Right ventricle myocardium inferior (tissue), 1 donor: ENCODE data around the gene FGF12. TPM values are rescaled to one million over a fixed set of nuclear protein-coding genes. Genes with fewer than 3 reads are reported as not detected.
"Not testable (repeated sequence)": the region's sequence is repeated elsewhere in the genome, so short reads cannot be mapped to it uniquely, and the experiment has no call there.

Source experiments
- ATAC-seq: fragments of 200-7000 bp; cut with Tn5 transposase; one replicate; pipeline ENCODE4 v1.9.1; 2020; ENCODE audit warnings: mild to moderate bottlenecking, moderate library complexity
- DNase-seq: peaks from one replicate; pipeline ENCODE4 v3.0.0; 2021; ENCODE audit errors: missing footprints
- intact Hi-C: fragments of 100-400 bp; cut with DNase I; formaldehyde crosslinking; loops from one replicate; pipeline ENCODE4 v1.11.0; 2022
- long read RNA-seq: library from polyadenylated mRNA; unstranded; transcript quantifications from one replicate; pipeline ENCODE4 v2.0.0, GENCODE V29; 2021
- total RNA-seq: library from RNA; stranded (reverse); fragmentation: NEBNext Ultra II Directional; extraction: Animal tissue kit (Norgen Biotek cat#: 25700); gene quantifications from one replicate; pipeline ENCODE4 v1.2.1, GENCODE V29; 2021
- donor health status: DM: no; HTN: yes; CAD: no; lungs with severe emphysema.

Gene FGF12
- total RNA-seq: 340 TPM
- long read RNA-seq, partial matches to known transcripts: 52 of 61 reads
- long read RNA-seq, other reads (novel, unspliced or antisense): 9 of 61 reads

DNA sequence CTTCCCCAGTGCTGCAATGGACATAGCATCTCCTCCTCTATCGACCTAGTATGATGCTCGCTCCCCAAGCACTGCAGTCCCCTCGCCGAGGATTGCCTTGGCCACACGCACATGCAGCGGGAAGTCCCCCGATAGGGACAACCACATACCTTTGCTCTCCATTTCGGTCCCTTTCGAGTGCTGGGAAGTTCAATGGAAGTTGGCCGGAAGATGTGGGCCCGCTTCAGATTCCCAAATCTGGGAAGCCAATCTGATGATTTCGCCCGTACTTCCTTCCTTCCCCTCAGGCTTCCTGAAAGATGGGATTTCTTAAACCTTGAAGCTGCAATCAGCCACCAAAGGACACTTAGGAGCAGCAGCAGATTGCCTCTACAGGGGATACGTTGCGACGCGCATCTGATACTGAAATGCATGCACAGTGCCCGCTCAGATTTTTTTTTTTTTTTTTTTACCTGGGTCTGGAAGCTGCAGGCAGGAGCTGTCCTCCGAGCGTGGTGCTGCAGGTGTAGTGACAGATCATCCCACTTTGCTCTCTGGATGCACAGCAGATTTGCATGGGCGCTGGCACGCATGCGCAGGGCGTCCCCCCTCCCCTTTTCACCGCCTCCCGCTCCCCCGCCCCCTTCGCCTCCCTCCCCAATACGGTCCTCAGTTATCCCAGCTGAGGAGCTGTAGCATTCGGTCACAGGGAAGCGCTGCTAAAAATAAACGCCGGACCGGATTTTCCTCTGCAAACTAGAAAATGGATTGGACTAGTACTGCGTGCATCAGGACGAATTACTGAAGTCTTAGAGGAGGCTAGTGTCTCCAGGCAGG lies at the start of gene FGF12:
Gene FGF12 (minus strand): TSS at position 510 of the 816 bp plus-strand sequence.
- peak; percentile 93 for ATAC-seq
- intact Hi-C loops: loop anchor here (2.0 to 5.0 kb wide), 3 partner anchors 75 to 156 kb away; no protein-coding TSS in a partner anchor
- peak; percentile 80 for DNase-seq

- intact Hi-C loops: loop anchor here (5.0 kb wide), 1 partner anchor 137 kb away; no protein-coding TSS in a partner anchor
- not testable (repeated sequence) for DNase-seq, ATAC-seq
Measured at GRCh38 chr3:192774341-192774740, 47.0 kb upstream of the FGF12 start.

- intact Hi-C loops: loop anchor here (2.0 to 5.0 kb wide), 2 partner anchors 135 to 206 kb away; no protein-coding TSS in a partner anchor
- DNase-seq: no peak
- peak; percentile 80 for ATAC-seq
Measured at GRCh38 chr3:192772240-192772894, 45.0 kb upstream of the FGF12 start.

DNA sequence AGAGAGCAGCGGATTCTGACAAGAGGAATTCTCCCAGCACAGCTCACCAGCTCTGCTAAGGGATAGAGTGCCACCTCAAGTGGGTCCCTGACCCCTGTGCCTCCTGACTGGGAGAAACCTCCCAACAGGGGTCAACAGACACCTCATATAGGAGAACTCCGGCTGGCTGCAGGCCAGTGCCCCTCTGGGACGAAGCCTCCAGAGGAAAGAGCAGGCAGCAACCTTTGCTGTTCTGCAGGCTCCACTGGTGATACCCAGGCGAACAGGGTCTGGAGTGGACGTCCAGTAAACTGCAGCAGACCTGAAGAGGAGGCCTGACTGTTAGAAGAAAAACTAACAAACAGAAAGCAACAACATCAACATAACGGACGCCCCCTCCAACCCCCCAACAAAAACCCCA lies 31.3 kb upstream of the FGF12 start:
- no peak for ATAC-seq
- intact Hi-C loops: no loop called here
- no peak for DNase-seq

GRCh38 chr3:192751148-192751547 lies 23.8 kb upstream of the FGF12 start:
- DNase-seq (no peak), ATAC-seq (no peak)
- intact Hi-C loops: no loop called here

GRCh38 chr3:192750201-192750600 lies 22.9 kb upstream of the FGF12 start:
- no peak for ATAC-seq
- intact Hi-C loops: no loop called here
- no peak for DNase-seq

GRCh38 chr3:192747746-192748145 lies 20.4 kb upstream of the FGF12 start:
- DNase-seq (no peak), ATAC-seq (no peak)
- intact Hi-C loops: no loop called here

GRCh38 chr3:192747145-192747544 lies 19.8 kb upstream of the FGF12 start:
- ATAC-seq (no peak), DNase-seq (no peak)
- intact Hi-C loops: no loop called here

DNA sequence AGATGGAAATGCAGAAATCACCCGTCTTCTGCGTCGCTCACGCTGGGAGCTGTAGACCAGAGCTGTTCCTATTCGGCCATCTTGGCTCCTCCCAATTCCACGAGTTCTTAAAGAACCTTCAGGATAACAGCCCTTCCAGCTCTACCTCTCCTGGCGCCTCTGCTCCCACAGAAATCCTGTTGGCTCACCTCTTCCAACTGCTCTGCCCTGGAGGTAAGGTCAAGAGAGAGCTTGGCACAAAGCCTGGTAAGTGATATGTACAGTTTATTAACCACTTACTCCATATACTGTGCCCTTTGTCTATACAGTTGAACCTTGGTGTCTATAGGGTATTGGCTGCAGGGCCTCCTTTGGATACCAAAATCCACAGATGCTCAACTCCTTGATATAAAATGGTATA lies 17.8 kb upstream of the FGF12 start:
- DNase-seq: no peak
- intact Hi-C loops: no loop called here
- peak; percentile 50 for ATAC-seq

DNA sequence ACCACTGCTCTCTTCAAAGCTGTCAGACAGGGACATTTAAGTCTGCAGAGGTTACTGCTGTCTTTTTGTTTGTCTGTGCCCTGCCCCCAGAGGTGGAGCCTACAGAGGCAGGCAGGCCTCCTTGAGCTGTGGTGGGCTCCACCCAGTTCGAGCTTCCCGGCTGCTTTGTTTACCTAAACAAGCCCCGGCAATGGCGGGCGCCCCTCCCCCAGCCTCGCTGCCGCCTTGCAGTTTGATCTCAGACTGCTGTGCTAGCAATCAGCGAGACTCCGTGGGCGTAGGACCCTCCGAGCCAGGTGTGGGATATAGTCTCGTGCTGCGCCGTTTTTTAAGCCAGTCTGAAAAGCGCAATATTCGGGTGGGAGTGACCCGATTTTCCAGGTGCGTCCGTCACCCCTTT lies 17.3 kb upstream of the FGF12 start:
- DNase-seq, intact Hi-C loops, ATAC-seq: not testable (repeated sequence)

DNA sequence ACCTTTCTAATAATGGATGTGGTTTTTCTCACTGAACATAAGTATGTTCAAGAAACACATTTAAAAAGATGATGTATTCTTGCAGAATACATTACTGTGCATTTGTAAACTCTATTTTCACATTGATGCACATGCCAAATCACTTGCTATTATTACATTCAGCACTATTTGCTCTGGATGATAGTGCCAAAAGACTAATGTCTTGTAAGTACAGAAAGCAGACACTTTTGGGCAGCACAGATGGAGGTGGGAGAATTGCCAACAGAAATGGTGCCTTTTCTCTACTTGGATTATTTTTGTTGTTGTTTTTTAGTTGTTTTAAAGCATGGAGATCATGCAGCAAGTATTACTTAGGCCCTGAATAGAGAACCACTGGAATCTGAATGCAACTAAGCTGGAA lies 10.2 kb upstream of the FGF12 start:
- ATAC-seq (no peak), DNase-seq (no peak)
- intact Hi-C loops: no loop called here

DNA sequence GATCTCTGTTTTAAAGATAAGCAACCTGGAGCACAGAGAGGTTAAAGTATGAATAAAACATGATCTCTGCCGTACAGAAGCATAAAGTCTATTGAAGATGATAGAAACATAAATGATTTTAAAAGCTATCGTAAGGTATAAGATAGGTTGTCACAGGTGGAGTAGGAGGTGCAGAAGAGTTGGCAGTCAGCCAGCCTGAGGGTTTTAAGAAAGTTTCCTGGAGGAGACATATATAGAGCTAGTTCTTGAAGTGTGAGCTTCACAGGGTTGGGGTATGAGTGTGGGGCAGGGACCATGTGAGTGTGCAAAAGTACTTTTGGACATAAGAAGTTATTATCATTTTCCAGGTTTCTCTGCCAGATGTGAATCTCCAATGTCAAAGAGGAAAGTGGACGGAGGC lies 3.9 kb upstream of the FGF12 start:
- no peak for DNase-seq
- no peak for ATAC-seq
- intact Hi-C loops: no loop called here

- DNase-seq (no peak), ATAC-seq (no peak)
- intact Hi-C loops: loop anchor here (2.0 to 5.0 kb wide), 3 partner anchors 74 to 156 kb away; no protein-coding TSS in a partner anchor
Measured at GRCh38 chr3:192726385-192726784, 956 bp downstream of the FGF12 start.

- DNase-seq: no peak
- intact Hi-C loops: no loop called here
- ATAC-seq: no peak
Measured at GRCh38 chr3:192719964-192720363, 7.4 kb downstream of the FGF12 start.

GRCh38 chr3:192718156-192718555 lies 9.2 kb downstream of the FGF12 start:
- ATAC-seq (no peak), DNase-seq (no peak)
- intact Hi-C loops: no loop called here

- DNase-seq (no peak), ATAC-seq (no peak)
- intact Hi-C loops: no loop called here
Measured at GRCh38 chr3:192715126-192715525, 12.2 kb downstream of the FGF12 start.

GRCh38 chr3:192711126-192711525 lies 16.2 kb downstream of the FGF12 start:
- intact Hi-C loops, ATAC-seq: not testable (repeated sequence)

GRCh38 chr3:192710366-192710765 lies 17.0 kb downstream of the FGF12 start:
- DNase-seq (no peak), ATAC-seq (no peak)
- intact Hi-C loops: no loop called here

More at GRCh38 chr3:192711126-192711525, 16.2 kb downstream of the FGF12 start:
- DNase-seq: not testable (repeated sequence)

- intact Hi-C loops: loop anchor here (5.0 kb wide), 1 partner anchor 69 kb away; no protein-coding TSS in a partner anchor
- DNase-seq (no peak), ATAC-seq (peak; percentile 84)
Measured at GRCh38 chr3:192706272-192706671, 21.1 kb downstream of the FGF12 start.

DNA sequence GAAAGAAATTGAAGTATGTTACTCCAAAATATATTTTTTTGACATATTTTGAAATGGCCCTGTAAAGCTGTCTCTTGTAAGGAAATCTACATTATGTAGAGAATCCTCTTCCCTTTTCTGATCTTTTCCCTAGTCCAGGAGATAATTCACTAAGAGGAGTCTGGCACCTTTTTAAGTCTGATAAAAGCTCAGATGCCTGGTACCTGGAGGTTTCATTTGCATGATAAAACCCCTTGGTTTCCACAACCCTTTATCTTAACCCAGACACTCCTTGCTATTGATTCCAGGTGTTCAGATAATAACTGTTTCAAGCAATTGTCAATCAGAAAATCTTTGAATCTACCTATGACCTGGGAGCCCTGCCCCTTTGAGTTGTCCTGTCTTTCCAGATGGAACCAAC lies 26.5 kb downstream of the FGF12 start:
- intact Hi-C loops: no loop called here
- DNase-seq (no peak), ATAC-seq (no peak)
